IMR-90 (cell line): ENCODE results near the gene PFKFB1. TPM values are rescaled to one million over a fixed set of nuclear protein-coding genes. Genes with fewer than 3 reads are reported as not detected.

ENCODE experiments used
- ATAC-seq: fragments of 200-7000 bp; cut with Tn5 transposase; 2 replicates; pipeline ENCODE4 v1.9.1; 2020; ENCODE audit warnings: low read depth, mild to moderate bottlenecking, moderate library complexity
- BruUV-seq: library from RNA; stranded (reverse); fragments of 400-500 nt; replicated peaks from 2 replicates; lab custom pipeline; 2021; lab: Mats Ljungman, UMichigan
- CTCF ChIA-PET: fragments of 300-600 bp; formaldehyde crosslinking; extraction: SDS; loops from one replicate; lab custom pipeline; 2021; ENCODE audit warnings: antibody characterized with exemption; lab: Yijun Ruan, JAX
- POLR2A ChIA-PET: fragments of 300-600 bp; sonication (Branson Sonifier 250); formaldehyde crosslinking; loops from one replicate; lab custom pipeline; 2022; ENCODE audit warnings: antibody characterized with exemption; ENCODE audit not compliant: unreplicated experiment; lab: Charles Lee
- DNase-seq: peaks from one replicate; pipeline ENCODE4 v3.0.0; 2013
- H2AFZ ChIP-seq: replicated peaks from 2 replicates; pipeline ENCODE3; 2013; ENCODE audit warnings: low read length, mild to moderate bottlenecking; ENCODE audit not compliant: poor library complexity
- H2AK5ac ChIP-seq: 2 replicates; pipeline ENCODE4 v1.6.1; 2013; ENCODE audit warnings: low read depth, low read length, inconsistent platforms
- H2AK9ac ChIP-seq: replicated peaks from 2 replicates; pipeline ENCODE3; 2013; ENCODE audit warnings: mild to moderate bottlenecking, low read depth, low read length, moderate library complexity; ENCODE audit not compliant: poor library complexity
- H2BK120ac ChIP-seq: 2 replicates; pipeline ENCODE4 v1.6.1; 2013; ENCODE audit warnings: low read depth, low read length, inconsistent platforms
- H2BK15ac ChIP-seq: 3 replicates; pipeline ENCODE4 v1.6.1; 2013; ENCODE audit warnings: low read depth, low read length, inconsistent platforms
- H2BK20ac ChIP-seq: 2 replicates; pipeline ENCODE4 v1.6.1; 2013; ENCODE audit warnings: low read depth, mild to moderate bottlenecking, inconsistent platforms, low read length, moderate library complexity
- H2BK5ac ChIP-seq: 2 replicates; pipeline ENCODE4 v1.6.1; 2013; ENCODE audit warnings: mild to moderate bottlenecking, low read depth, low read length, inconsistent platforms; ENCODE audit not compliant: poor library complexity, severe bottlenecking
- H3K14ac ChIP-seq: replicated peaks from 2 replicates; pipeline ENCODE4 v1.6.1; 2013; ENCODE audit warnings: low read depth, low read length, inconsistent platforms
- H3K18ac ChIP-seq: 2 replicates; pipeline ENCODE4 v1.6.1; 2013; ENCODE audit warnings: low read depth, low read length, control low read depth
- H3K23ac ChIP-seq: 2 replicates; pipeline ENCODE4 v1.6.1; 2013; ENCODE audit warnings: low read depth, low read length, inconsistent platforms
- H3K27ac ChIP-seq: 2 replicates; pipeline ENCODE4 v1.5.1; 2013; ENCODE audit warnings: mild to moderate bottlenecking, control low read depth, low read length; ENCODE audit not compliant: insufficient read depth
- H3K27me3 ChIP-seq: 2 replicates; pipeline ENCODE4 v1.6.1; 2013; ENCODE audit warnings: low read length; ENCODE audit not compliant: control insufficient read depth, insufficient read depth
- H3K36me3 ChIP-seq: 2 replicates; pipeline ENCODE4 v1.6.1; 2013; ENCODE audit warnings: low read length, mixed read lengths; ENCODE audit not compliant: control insufficient read depth, insufficient read depth
- H3K4ac ChIP-seq: 2 replicates; pipeline ENCODE4 v1.6.1; 2013; ENCODE audit warnings: low read depth, low read length, inconsistent platforms
- H3K4me1 ChIP-seq: 2 replicates; pipeline ENCODE4 v1.6.1; 2013; ENCODE audit warnings: low read length, mixed read lengths; ENCODE audit not compliant: control insufficient read depth, insufficient read depth
- H3K4me2 ChIP-seq: 2 replicates; pipeline ENCODE4 v1.6.1; 2013; ENCODE audit warnings: low read depth, mild to moderate bottlenecking, control low read depth, low read length, moderate library complexity
- H3K4me3 ChIP-seq: 2 replicates; pipeline ENCODE4 v1.5.1; 2013; ENCODE audit warnings: low read depth, mild to moderate bottlenecking, control low read depth, low read length, moderate library complexity; ENCODE audit not compliant: insufficient read depth
- H3K56ac ChIP-seq: 2 replicates; pipeline ENCODE4 v1.6.1; 2013; ENCODE audit warnings: low read length, inconsistent platforms; ENCODE audit not compliant: insufficient read depth; ENCODE audit errors: extremely low read depth
- H3K79me1 ChIP-seq, 2 experiments: 2 replicates each; pipeline ENCODE4 v1.6.1; 2013; ENCODE audit warnings: low read length in 2 of 2, inconsistent platforms in 1 of 2, low read depth in 1 of 2
- H3K9ac ChIP-seq: 2 replicates; pipeline ENCODE4 v1.6.1; 2013; ENCODE audit warnings: low read depth, low read length, control low read depth
- H3K9me1 ChIP-seq: 2 replicates; pipeline ENCODE4 v1.6.1; 2013; ENCODE audit warnings: low read length, inconsistent platforms; ENCODE audit not compliant: insufficient read depth
- H3K9me3 ChIP-seq: 2 replicates; pipeline ENCODE4 v1.6.1; 2013; ENCODE audit warnings: low read length; ENCODE audit not compliant: control insufficient read depth, insufficient read depth
- H4K20me1 ChIP-seq: 2 replicates; pipeline ENCODE4 v1.6.1; 2013; ENCODE audit warnings: low read length, inconsistent platforms; ENCODE audit not compliant: insufficient read depth
- H4K5ac ChIP-seq: 2 replicates; pipeline ENCODE4 v1.6.1; 2013; ENCODE audit warnings: mild to moderate bottlenecking, low read depth, low read length, control low read depth
- H4K8ac ChIP-seq, 2 experiments: 2 replicates each; pipeline ENCODE4 v1.6.1; 2013; ENCODE audit warnings: low read depth in 2 of 2, low read length in 2 of 2, control low read depth in 1 of 2, inconsistent platforms in 1 of 2
- H4K91ac ChIP-seq: 2 replicates; pipeline ENCODE4 v1.6.1; 2013; ENCODE audit warnings: low read depth, low read length, inconsistent platforms; ENCODE audit not compliant: insufficient read depth
- BHLHE40 ChIP-seq: fragments of 150-350 bp; IDR thresholded peaks from 2 replicates; pipeline ENCODE4 v1.6.1; 2016; ENCODE audit warnings: mild to moderate bottlenecking, low read depth, low read length
- CEBPB ChIP-seq: IDR thresholded peaks from 2 replicates; pipeline ENCODE4 v1.6.1; 2012; ENCODE audit warnings: low read depth, low read length, improper control_type of control experiment
- CHD1 ChIP-seq: IDR thresholded peaks from 2 replicates; pipeline ENCODE4 v1.6.1; 2012; ENCODE audit warnings: low read depth, low read length, improper control_type of control experiment
- CTCF ChIP-seq: conservative IDR thresholded peaks from 2 replicates; pipeline ENCODE4 v1.5.1; 2012; ENCODE audit warnings: mild to moderate bottlenecking, low read depth, low read length, improper control_type of control experiment
- FOS ChIP-seq: fragments of 150-350 bp; IDR thresholded peaks from 2 replicates; pipeline ENCODE4 v1.6.1; 2016; ENCODE audit warnings: low read depth, low read length
- MAFK ChIP-seq: IDR thresholded peaks from 2 replicates; pipeline ENCODE4 v1.6.1; 2012; ENCODE audit warnings: low read depth, low read length, improper control_type of control experiment
- MXI1 ChIP-seq: IDR thresholded peaks from 2 replicates; pipeline ENCODE4 v1.6.1; 2012; ENCODE audit warnings: low read depth, mild to moderate bottlenecking, low read length, moderate library complexity, borderline replicate concordance
- NFE2L2 ChIP-seq: fragments of 150-350 bp; IDR thresholded peaks from 2 replicates; pipeline ENCODE4 v1.6.1; 2016; ENCODE audit warnings: low read depth, mild to moderate bottlenecking, low read length
- POLR2A ChIP-seq: IDR thresholded peaks from 2 replicates; pipeline ENCODE4 v1.6.1; 2012; ENCODE audit warnings: mild to moderate bottlenecking, low read depth, low read length
- RAD21 ChIP-seq: IDR thresholded peaks from 2 replicates; pipeline ENCODE4 v1.6.1; 2012; ENCODE audit warnings: low read length, improper control_type of control experiment
- RCOR1 ChIP-seq: IDR thresholded peaks from 2 replicates; pipeline ENCODE4 v1.6.1; 2012; ENCODE audit warnings: mild to moderate bottlenecking, low read length, improper control_type of control experiment; ENCODE audit not compliant: insufficient replicate concordance
- RFX5 ChIP-seq: IDR thresholded peaks from 2 replicates; pipeline ENCODE4 v1.8.0; 2012; ENCODE audit warnings: low read depth, mild to moderate bottlenecking, low read length, moderate library complexity
- SMC3 ChIP-seq: fragments of 150-350 bp; IDR thresholded peaks from 2 replicates; pipeline ENCODE4 v1.6.1; 2016; ENCODE audit warnings: low read depth, mild to moderate bottlenecking, antibody characterized with exemption, low read length, moderate library complexity
- USF2 ChIP-seq: fragments of 150-350 bp; IDR thresholded peaks from 2 replicates; pipeline ENCODE4 v1.6.1; 2017; ENCODE audit warnings: mild to moderate bottlenecking, antibody characterized with exemption, low read length, low read depth
- dilution Hi-C: fragments of 300-500 bp; cut with HindIII; formaldehyde crosslinking; loops from one replicate; pipeline ENCODE4 v1.14.3; 2018; ENCODE audit warnings: low sequenced_read_pairs; ENCODE audit not compliant: unreplicated experiment
- in situ Hi-C: fragments of 300-500 bp; cut with MboI; formaldehyde crosslinking; loops from 3 replicates; pipeline ENCODE4 v1.14.3; 2019; ENCODE audit warnings: low sequenced_read_pairs, inconsistent platforms, mixed read lengths
- intact Hi-C: fragments of 100-400 bp; cut with micrococcal nuclease; formaldehyde crosslinking; loops from 2 replicates; pipeline ENCODE4 v1.10.0; 2022
- polyA plus RNA-seq, 3 experiments: library from polyadenylated mRNA; depleted of rRNA; stranded (reverse); fragments of >200 nt; gene quantifications; 2 replicates each; pipeline ENCODE4 v1.2.3, GENCODE V29; 2012; ENCODE audit warnings: low replicate concordance in 1 of 3
- total RNA-seq: library from RNA; depleted of rRNA; stranded (reverse); fragments of >200 nt; gene quantifications from 2 replicates; pipeline ENCODE4 v1.2.3, GENCODE V29; 2012
- TF ChIP-seq, protein P1 (sequence below): fragments of 150-350 bp; IDR thresholded peaks from 2 replicates; pipeline ENCODE4 v1.6.1; 2016; ENCODE audit warnings: low read depth, mild to moderate bottlenecking, low read length, moderate library complexity, borderline replicate concordance

Gene PFKFB1
- total and polyA plus RNA-seq, 2 of the 4 experiments (the other 2 are of a cell fraction), result under 0.01 to 0.15 TPM

GRCh38 chrX:54944816-54945215, 49.2 kb downstream of the PFKFB1 start:
- no peak overlapping the region for H3K9ac ChIP-seq
- in situ Hi-C loops, result no loop called here
- H2BK5ac ChIP-seq, result no peak overlapping the region
- no peak overlapping the region for H2AFZ ChIP-seq
- no peak overlapping the region for H3K14ac ChIP-seq
- no peak for TF ChIP-seq RCOR1
- no peak for TF ChIP-seq POLR2A
- TF ChIP-seq RFX5, result no peak
- no peak for TF ChIP-seq NFE2L2
- no peak for TF ChIP-seq MXI1
- no peak for TF ChIP-seq SMC3
- no peak for TF ChIP-seq CTCF
- TF ChIP-seq RAD21, result no peak
- no peak for TF ChIP-seq CHD1
- no peak for TF ChIP-seq USF2
- no peak for TF ChIP-seq MAFK
- TF ChIP-seq, protein P1, sequence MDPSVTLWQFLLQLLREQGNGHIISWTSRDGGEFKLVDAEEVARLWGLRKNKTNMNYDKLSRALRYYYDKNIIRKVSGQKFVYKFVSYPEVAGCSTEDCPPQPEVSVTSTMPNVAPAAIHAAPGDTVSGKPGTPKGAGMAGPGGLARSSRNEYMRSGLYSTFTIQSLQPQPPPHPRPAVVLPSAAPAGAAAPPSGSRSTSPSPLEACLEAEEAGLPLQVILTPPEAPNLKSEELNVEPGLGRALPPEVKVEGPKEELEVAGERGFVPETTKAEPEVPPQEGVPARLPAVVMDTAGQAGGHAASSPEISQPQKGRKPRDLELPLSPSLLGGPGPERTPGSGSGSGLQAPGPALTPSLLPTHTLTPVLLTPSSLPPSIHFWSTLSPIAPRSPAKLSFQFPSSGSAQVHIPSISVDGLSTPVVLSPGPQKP, result no peak
- no peak for TF ChIP-seq BHLHE40
- TF ChIP-seq FOS, result no peak
- TF ChIP-seq CEBPB, result no peak
- H3K4ac ChIP-seq, result no peak overlapping the region
- no peak overlapping the region for H4K8ac ChIP-seq
- no peak overlapping the region for H3K4me2 ChIP-seq
- DNase-seq (no peak), ATAC-seq (no peak)
- POLR2A ChIA-PET, result no interaction called here
- H3K79me1 ChIP-seq, result no peaks in the 10 kb centered on the region
- H3K9me1 ChIP-seq, result no peaks in the 10 kb centered on the region
- no peak overlapping the region for H3K56ac ChIP-seq
- BruUV-seq, result no TSS peak
- intact Hi-C loops, result no loop called here
- H2BK15ac ChIP-seq, result no peak overlapping the region
- H3K4me3 ChIP-seq, result no peak overlapping the region
- H3K27ac ChIP-seq, result no peak overlapping the region
- no peak overlapping the region for H2BK120ac ChIP-seq
- no peaks in the 10 kb centered on the region for H3K4me1 ChIP-seq
- no peak overlapping the region for H4K5ac ChIP-seq
- dilution Hi-C loops, result no loop called here
- no peak overlapping the region for H2AK5ac ChIP-seq
- H2AK9ac ChIP-seq, result no peak overlapping the region
- no peak overlapping the region for H4K91ac ChIP-seq
- no peaks in the 10 kb centered on the region for H3K9me3 ChIP-seq
- CTCF ChIA-PET, result no interaction called here
- no peak overlapping the region for H3K18ac ChIP-seq
- H3K36me3 ChIP-seq, result no peaks in the 10 kb centered on the region
- no peak overlapping the region for H3K23ac ChIP-seq
- H2BK20ac ChIP-seq, result no peak overlapping the region
- H3K27me3 ChIP-seq, result peaks cover 4% of the 10 kb centered on the region; the same call in 1 of the 2 replicates
- H4K20me1 ChIP-seq, result no peaks in the 10 kb centered on the region
